ENCODE results near the gene ZFX.
"Not testable (repeated sequence)": the region's sequence is repeated elsewhere in the genome, so short reads cannot be mapped to it uniquely, and the experiment has no call there.

Gene ZFX

DNA sequence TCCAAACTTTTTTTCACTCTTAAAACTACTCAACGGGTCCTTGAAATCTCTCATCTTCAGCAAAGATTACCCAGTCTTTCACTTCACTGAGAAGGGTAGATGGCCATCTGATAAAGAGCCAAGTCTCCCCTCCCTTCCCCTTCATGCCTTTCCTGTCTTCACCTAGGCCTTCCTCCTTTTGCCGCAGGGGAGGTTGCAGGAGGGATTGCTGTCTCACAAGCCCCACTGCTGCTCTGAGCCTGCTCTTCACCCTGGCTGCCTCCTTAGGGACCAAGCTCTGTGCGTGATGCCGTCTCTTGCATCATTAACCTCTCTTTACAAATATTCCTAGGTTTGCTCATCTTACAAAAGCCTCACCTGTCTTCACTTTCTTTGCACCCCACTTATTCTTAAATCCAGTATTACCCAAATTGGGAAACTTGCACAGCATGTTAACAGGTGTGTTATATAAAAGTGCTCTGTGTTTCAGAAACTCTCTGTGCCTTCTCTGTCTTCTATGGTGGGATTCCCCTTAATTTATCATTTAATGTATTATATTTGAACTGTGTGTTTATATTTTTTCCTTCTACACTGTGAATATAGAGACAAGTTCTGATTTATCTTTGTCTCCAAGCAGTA, 3.8 kb downstream of the ZFX start:
- DNase-seq = no peak

DNA sequence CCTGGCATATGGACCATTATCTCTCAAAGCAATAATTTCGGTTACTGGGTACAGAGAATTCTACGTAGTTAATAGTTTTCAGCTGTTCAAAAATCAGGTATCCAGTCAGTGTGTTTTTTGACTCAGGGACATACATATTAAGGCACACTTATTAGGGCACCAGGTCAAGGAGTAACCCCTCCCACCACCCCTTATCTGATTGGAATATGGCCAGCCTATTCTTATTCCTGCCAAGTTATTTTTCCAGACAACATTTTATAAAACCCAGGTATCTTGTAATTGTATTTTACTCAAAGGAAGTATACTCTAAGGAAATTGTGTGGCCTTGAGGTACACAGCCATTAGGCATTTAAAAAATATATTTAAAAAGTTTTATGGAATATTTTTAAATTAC, 4.3 kb downstream of the ZFX start:
- DNase-seq = no peak

DNA sequence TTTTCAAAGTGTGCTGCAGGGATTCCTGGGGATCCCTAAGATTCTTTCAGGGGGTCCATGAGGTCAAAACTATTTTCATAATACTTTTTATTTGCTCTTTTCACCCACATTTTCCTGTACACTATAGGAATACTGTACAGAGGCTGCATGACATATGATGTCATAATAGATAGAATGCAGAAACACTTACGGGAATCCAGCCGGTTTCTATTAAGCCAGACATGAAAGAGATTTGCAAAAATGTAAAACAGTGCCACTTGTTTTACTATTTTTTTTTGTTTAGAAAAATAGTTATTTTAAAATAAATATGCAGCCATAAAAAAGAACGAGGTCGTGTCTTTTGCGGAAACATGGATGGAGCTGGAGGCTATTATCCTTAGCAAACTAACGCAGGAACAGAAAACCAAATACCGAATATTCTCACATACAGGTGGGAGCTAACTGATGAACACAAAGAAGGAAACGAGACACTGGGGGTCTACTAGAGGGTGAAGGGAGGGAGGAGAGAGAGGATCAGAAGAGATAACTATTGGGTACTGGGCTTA, 5.0 kb downstream of the ZFX start:
- DNase-seq = no peak

DNA sequence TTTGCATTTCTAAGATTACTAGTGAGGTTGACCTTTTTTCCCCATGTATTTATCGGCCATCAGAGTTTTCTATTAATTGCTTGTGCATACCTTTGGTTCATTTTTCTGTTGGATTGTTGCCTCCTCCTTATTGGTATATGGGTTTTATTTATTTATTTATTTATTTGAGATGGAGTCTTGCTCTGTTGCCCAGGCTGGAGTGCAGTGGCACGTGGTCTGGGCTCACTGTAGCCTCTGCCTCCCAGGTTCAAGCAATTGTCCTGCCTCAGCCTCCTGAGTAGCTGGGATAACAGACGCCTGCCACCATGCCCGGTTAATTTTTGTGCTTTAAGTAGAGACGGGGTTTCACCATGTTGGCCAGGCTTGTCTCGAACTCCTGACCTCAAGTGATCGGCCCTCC, 6.2 kb downstream of the ZFX start:
- not testable (repeated sequence) for DNase-seq

DNA sequence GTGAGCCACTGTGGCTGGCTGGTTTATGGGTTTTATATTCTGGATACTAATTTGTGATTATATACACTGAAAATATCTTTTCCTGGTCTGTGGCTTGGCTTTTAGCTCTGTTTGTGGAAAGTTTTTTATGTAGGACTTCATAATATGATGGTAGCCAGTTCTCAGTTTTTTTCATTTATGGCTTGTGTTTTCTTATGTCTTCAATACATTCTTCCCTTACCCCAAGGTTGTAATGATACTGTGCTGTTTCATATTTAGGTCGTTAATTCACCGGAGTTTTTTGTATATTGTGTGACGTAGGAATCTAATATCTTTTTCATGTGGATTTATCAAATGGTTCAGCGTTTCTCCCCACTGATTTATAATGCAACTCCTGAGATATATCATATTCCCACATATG, 6.6 kb downstream of the ZFX start:
- no peak for DNase-seq

DNA sequence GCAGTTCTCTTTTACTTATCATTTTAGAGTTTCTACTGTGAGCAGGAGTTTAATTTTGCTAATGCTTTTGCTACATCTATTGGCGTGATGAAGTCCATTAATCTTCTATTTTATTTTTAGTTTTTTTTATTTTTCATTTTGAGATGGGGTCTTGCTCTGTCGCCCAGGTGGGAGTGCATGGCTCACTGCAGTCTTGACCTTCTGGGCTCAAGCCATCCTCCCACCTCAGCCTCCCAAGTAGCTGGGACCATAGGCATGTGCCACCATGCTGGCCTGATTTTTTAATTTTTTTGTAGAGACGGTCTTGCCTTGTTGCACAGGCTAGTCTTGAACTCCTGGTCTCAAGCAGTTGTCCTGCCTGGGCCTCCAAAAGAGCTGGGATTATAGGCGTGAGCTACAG, 9.4 kb downstream of the ZFX start:
- DNase-seq = no peak

DNA sequence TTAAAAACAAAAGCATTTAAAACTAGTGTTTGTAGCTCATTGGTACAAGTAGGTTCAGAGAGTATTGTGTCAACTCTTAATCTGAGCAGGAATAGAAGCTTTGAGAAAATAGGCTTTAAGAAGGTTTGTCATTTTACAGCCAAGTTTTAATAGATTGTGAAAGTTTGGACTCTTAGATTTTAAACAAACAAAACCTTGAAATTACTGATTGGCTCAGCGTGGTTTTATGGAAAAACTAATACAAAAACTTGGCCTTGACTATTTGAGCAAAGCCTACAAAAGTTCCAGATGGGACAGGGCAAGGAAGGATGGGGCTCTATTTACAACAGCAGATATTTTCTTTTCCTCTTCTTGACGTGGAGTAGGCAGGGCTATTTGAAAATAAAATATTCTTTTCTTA, 16.5 kb downstream of the ZFX start:
- DNase-seq = no peak

DNA sequence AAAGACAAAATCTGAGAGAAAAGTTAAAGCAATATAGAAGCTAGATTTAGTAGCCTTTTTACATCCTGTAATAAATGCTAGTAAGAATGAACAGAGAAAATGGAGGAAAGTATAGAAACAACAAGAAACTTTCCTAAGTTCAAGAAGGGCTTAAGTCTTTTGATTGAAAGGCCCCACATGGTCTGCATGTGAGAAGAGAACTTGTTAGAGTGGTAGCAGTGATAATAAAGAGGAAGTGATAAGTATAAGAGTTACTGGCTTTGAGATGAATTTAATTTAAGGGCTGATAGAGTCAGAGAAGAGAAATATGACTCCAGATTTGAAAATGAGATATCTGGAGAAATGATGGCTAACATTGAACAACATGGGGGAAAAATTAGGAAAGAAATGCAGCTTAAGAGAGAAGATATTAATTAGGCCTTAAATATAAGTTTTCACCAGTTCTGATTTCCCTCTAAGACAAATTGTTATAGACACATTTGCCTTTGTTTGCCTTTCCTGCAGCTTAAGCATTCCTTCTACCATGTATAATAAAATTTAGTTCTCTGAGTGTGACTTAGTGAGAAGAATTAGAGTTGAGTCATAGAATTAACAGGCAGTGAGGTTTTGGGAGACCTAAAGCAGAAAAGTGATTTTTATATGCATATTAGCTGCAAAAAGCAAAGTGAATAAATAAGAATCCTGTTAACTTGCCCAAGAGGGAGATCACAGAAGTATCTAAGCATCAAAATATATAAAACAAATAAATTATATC, 18.4 kb downstream of the ZFX start:
- DNase-seq = no peak

DNA sequence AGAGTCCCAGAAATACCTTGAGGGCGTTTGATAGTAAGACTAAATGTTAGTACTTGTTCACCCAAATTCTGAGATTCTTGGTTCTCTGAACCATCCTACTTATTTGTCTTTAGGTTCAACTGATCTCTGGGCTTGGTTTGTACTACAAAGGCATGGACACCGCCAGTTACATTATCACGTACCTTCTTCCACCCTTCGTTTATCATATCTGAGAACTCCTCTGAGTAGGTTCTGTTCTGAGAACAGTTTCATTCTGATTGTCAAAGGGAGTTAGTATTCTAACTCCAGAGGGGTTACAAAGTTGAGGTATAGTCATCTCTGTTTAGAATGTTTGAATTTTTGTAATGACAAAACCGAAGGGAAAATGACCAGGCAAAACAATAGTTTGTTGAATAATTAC, 19.3 kb downstream of the ZFX start:
- no peak for DNase-seq

DNA sequence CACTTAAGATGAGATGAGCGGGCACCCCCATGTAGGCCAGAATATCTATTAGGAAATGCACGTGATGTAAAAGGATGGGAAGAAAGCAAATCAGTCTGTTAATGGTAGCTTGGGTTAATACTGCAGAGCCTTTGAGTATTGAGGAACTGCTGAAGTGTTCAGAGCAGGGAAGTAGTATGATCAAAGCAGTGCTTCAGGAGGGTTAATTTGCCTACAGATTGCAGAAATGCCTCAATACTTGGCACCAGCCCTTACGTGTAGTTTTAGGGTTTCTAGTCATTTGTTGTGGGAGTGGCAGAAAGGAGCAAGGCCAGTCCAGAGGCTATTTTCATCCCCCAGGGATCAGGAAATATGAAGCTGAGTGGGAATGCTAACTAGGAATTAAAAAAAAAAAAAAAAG, 19.7 kb downstream of the ZFX start:
- no peak for DNase-seq

DNA sequence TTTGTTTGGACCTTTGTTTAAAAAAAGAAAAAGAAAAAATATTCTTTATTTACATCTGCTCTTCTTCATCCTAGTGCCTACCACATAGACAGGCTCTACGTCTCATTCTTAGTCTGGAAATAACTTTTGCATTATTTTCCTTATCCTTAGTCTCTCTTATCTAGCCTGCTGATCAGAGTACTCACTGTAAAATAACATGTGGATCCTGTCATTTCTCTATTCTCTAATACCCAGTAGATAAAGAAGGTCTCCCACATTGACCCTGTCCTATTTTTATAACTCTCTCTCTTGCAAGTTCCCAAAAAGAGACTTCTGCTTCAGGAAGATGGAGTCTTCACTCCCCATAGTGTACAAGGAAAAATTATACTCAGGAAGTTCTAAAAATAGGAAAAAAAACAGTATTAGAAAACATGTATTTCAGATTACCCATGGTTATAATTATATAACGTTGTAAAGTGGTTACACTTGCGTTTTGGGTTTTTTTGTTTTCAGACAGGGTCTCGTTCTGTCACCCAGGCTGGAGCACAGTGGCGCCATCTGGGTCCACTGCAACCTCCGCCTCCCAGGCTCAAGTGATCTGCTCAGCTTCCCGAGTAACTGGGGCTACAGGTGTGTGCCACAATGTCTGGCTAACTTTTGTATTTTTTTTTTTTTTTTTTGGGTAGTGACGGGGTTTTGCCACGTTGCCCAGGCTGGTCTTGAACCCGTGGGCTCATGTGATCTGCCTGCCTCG, 23.8 kb downstream of the ZFX start:
- DNase-seq = no peak

DNA sequence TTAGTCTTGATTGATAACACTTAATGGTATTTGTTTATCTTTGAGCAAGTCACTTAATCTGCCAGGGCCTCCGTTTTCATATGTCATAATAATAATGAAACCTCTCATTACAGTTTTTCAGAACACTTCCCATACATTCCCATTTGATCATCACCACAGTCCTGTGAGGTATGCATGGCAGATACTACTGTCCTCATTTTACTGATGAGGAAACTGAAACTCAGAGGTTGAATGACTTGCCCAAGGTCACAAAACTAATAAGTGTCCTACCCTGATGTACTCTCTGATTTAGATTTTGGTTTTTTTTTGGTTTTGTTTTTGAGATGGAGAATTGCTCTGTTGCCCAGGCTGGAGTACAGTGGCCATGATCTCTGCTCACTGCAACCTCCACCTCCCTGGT, 25.7 kb downstream of the ZFX start:
- no peak for DNase-seq

DNA sequence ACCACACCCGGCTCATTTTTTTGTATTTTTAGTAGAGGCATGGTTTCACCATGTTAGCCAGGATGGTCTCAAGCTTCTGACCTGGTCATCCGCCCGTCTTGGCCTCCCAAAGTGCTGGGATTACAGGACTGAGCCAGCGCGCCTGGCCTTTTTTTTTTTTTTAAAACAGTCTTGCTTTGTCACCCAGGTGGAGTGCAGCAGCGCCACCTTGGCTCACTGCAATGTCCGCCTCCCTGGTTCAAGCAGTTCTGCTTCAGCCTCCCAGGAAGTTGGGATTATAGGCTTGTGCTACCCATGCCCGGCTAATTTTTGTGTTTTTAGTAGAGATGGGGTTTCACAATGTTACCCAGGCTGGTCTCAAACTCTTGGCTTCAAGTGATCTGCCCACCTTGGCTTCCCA, 28.9 kb downstream of the ZFX start:
- no peak for DNase-seq

DNA sequence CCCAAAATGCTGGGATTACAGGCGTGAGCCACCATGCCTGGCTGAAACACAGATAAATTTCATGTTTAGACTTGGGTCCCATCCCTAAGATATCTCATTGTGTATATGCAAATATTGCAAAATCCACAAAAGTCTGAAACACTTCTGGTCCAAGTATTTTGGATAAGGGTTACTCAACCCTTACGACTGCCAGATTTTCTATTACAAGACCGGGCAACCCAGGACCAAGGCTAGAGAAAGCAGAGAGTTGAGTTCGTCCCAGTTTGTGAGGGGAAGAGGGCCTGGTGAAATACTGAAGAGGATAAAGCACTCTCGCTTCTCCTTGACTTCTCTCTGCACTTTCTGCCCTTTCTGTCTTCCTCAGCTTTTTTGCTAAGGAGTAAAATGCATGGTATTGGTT, 34.5 kb downstream of the ZFX start:
- no peak for DNase-seq

DNA sequence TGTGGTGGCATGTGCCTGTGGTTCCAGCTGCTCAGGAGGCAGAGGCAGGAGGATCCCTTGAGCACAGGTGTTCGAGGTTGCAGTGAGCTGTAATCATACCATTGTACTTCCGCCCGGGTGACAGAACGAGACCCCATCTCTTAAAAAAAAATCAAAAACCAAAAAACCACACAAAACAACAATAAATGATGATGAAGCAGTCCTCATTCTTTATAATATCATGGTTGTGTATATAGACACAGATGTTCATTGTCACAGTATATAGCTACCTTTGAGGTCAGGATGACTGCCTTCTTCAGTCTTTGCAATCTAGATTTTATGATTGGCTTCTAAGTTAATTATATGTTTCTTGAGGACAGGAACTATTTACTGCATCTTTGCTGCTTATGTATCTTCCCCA, 37.0 kb downstream of the ZFX start:
- DNase-seq = no peak

DNA sequence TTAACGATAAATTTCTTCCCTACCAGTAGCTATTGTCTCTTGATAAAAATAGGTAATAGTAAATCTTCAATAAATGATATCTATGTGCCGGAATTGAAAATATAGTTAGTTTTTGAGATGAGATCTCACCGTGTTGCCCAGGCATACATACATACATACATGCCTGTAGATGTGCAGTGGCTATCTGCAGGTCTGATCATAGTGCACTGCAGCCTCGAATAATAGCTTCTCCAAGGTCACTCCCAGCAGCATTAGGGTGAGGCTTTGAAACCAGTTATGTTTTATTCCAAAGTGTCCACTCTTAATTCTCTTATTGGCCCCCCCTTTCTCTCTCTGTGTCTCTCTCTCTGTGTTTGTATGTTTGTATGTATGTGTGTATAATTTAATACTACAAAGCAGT, 37.5 kb downstream of the ZFX start:
- no peak for DNase-seq

DNA sequence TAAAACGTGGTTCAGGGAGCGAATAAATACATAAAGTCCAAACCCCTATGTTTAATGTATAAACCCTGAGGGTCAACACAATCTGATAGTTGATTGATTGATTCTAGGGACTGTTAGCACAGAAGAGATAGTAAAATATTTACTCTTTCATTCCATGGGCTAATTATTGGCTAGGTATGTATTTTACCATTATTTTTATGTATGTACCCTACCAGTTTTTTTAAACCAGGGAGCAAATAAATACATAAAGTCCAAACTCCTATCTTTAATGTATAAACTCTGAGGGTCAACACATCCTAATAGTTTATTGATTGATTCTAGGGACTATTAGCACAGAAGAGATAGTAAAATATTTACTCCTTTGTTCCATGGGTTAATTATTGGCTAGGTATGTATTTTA, 40.0 kb downstream of the ZFX start:
- DNase-seq = no peak

DNA sequence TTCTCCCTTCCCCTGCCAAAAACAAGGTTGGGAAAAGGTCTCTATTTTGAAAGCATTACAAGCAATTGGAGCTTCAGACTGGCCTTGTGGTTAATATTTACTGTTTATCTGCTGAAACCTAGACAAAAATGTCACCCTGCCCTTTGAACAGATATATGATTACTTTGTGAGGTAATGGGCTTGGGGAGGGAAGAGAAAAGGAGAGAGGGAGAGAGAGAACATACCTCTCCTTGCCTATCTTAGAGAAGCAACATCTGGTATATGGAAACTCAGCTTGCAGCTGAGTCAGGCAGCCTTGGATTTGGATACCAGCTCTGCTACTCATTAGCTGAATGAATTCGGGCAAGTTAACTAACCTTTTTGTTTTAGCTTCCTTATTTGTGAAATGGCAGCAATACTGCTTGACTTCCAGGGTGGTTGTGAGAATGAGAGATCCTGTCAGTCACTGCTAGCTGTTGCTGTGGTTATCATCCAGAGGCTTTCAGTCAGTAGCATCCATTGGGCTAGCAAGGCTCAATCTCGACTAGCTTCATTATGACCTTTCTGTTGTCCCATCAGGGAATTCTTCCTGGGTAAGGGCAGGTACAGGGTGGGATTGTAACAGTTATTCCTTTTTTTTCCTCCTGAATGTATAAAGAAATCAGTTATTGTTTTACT, 41.1 kb downstream of the ZFX start:
- no peak for DNase-seq

DNA sequence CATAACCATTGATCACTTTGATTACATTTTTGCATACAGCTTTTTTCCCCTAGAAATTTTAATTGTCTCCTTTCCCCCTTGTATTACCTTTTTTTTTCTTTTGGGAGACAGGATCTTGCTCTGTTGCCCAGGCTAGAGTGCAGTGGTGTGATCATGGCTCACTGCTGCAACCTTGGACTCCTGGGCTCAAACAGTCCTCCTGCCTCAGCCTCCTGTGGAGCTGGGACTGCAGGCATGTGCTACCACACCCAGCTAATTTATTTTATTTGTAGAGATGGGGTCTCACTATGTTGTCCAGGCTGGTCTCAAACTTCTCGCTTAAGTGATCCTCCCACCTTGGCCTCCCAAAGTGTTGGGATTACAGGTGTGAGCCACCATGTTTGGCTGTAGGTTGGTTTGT, 47.0 kb downstream of the ZFX start:
- no peak for DNase-seq

DNA sequence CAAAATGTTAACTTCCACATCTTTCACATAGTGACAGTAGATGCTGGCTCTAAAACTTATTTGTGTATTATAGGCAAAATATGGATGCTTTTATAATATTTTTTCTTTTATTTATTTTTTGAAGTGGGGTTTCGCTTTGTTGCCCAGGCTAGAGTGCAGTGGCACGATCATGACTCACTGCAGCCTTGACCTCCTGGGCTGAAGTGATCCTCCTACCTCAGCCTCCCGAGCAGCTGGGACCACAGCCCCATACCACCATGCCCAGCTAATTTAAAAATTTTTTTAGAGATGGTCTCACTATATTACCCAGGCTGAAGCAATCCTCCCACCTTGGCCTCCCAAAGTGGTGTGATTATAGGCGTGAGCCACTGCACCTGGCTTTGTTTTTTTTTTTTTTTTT, 48.6 kb downstream of the ZFX start:
- DNase-seq = no peak

DNA sequence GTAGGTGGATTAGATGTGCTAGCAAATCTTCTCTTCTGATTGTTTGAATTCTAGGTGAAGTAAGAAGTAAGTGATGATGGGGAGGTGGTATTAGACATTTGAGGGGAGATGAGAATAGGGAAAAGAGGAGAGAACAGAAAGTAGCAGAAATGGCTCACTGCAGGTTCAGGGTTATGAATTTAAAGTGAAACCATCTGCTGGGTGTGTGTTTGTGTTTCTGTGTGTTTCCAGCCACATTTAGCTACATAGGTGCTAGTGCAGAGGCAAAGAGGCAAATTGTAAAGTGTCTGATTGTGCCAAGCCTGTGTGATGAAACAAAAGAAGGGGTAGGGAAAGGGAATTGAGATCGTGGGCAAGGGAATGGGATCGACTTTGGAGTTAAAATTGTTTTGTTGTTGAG, 50.6 kb downstream of the ZFX start:
- no peak for DNase-seq

DNA sequence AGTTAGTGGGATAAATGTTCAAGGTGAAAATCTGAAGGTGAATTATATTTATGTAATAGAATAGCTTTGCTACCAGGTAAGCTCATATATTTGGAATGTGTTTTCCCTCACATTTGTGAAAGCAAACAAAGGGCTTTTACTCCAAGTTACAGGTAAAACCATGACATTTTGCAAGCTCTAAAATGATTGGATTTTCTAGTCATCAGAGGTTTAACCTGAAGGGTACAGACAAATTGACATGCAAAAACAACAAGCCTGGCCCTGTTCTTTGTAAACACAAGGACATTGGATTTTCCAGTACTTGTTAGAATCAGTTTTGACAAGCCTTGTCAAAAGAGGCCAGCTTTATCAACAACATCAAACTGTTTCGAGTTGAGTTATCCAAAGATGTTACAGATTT, 51.7 kb downstream of the ZFX start:
- DNase-seq = no peak

DNA sequence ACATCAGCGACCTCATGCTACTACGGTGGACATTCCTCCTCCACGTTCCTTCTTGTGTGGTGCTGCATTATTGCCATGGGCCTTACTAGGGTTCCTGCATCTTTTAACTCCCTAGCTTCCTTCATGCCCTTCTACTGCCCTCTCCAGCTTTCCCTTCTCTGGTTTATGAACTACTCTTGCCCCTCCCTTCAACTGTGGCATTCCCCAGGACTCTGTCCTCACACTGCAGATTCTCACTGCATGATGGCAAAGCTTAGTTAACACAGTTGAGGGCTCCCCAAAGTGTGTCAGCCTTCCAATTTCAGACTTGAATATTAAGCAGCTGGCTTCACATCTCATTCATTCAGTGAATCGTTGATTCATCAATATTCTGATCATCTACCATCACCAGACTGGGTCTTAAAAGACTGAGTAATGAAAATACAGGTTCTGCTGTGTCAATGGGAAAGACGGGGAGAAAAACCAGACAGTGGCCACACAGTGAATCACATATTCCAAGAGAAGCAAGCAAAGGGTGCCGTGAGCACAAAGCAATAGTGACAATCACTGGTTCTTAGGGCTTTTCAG, 53.0 kb downstream of the ZFX start:
- DNase-seq = no peak

Measured in activated effector memory CD4-positive, alpha-beta T cell treated with Interleukin-2 at 50 U/mL for 16 hours (primary cell).